CD4-positive, alpha-beta memory T cell (primary cell): ENCODE measurements around the gene USP48. TPM values are rescaled to one million over a fixed set of nuclear protein-coding genes. Genes with fewer than 3 reads are reported as not detected.

Experiments used
- CTCF ChIA-PET: fragments of 350-600 bp; sonication (Branson Sonifier 250); formaldehyde crosslinking; loops from one replicate; lab custom pipeline; 2021; ENCODE audit warnings: inconsistent platforms; ENCODE audit not compliant: partially characterized antibody; lab: Charles Lee
- POLR2A ChIA-PET: fragments of 350-600 bp; sonication (Branson Sonifier 250); formaldehyde crosslinking; loops from one replicate; lab custom pipeline; 2021; ENCODE audit not compliant: partially characterized antibody; lab: Charles Lee
- DNase-seq, 5 donors: peaks; one replicate each; pipeline versions ENCODE4 v3.0.0 to v3.0.0-alpha.2; 2020 to 2022; ENCODE audit warnings: mixed read lengths in 1 of 5
- H3K27ac ChIP-seq: one replicate; pipeline ENCODE4 v1.7.0; 2013; ENCODE audit warnings: low read depth, low read length
- H3K27me3 ChIP-seq: 2 replicates; pipeline ENCODE4 v1.7.0; 2013; ENCODE audit warnings: mild to moderate bottlenecking, low read length, moderate library complexity; ENCODE audit not compliant: insufficient read depth
- H3K36me3 ChIP-seq: 2 replicates; pipeline ENCODE4 v1.7.0; 2013; ENCODE audit warnings: mild to moderate bottlenecking, low read length, moderate library complexity; ENCODE audit not compliant: insufficient read depth
- H3K4me1 ChIP-seq: 2 replicates; pipeline ENCODE4 v1.7.0; 2013; ENCODE audit warnings: mild to moderate bottlenecking, low read length, moderate library complexity; ENCODE audit not compliant: insufficient read depth
- H3K4me3 ChIP-seq, 2 donors: one replicate each; pipeline ENCODE4 v1.7.0; 2013; ENCODE audit warnings: low read length in 2 of 2, mild to moderate bottlenecking in 1 of 2
- H3K9me3 ChIP-seq, 2 donors: one replicate each; pipeline ENCODE4 v1.7.0; 2013; ENCODE audit warnings: low read length in 2 of 2, control low read depth in 1 of 2; ENCODE audit not compliant: control insufficient read depth in 1 of 2
- H3K27ac Mint-ChIP-seq, 7 donors: one replicate each; pipeline ENCODE4 v1.8.0; 2020 to 2021; ENCODE audit warnings: mixed read lengths in 7 of 7, mild to moderate bottlenecking in 6 of 7, inconsistent platforms in 3 of 7, moderate library complexity in 3 of 7
- H3K27me3 Mint-ChIP-seq, 2 donors: one replicate each; pipeline ENCODE4 v1.8.0; 2020 to 2021; ENCODE audit warnings: mixed read lengths in 2 of 2
- H3K36me3 Mint-ChIP-seq, 2 donors: one replicate each; pipeline ENCODE4 v1.8.0; 2020 to 2021; ENCODE audit warnings: mixed read lengths in 2 of 2, inconsistent platforms in 1 of 2, mild to moderate bottlenecking in 1 of 2
- H3K4me1 Mint-ChIP-seq, 4 donors: one replicate each; pipeline ENCODE4 v1.8.0; 2020 to 2021; ENCODE audit warnings: mixed read lengths in 4 of 4, mild to moderate bottlenecking in 1 of 4
- H3K4me3 Mint-ChIP-seq, 8 donors: one replicate each; pipeline ENCODE4 v1.8.0; 2020 to 2021; ENCODE audit warnings: mixed read lengths in 8 of 8, mild to moderate bottlenecking in 7 of 8, moderate library complexity in 6 of 8, inconsistent platforms in 3 of 8
- H3K9me3 Mint-ChIP-seq, 8 donors: one replicate each; pipeline ENCODE4 v1.8.0; 2020 to 2021; ENCODE audit warnings: mixed read lengths in 8 of 8, mild to moderate bottlenecking in 5 of 8, inconsistent platforms in 3 of 8, moderate library complexity in 1 of 8
- intact Hi-C: fragments of 100-400 bp; cut with micrococcal nuclease; formaldehyde crosslinking; loops from one replicate; pipeline ENCODE4 v1.15.1; 2023
- polyA plus RNA-seq, 2 donors: library from polyadenylated mRNA; unstranded; fragments of 300-500 nt; fragmentation: Illumina TruSeq; gene quantifications; one replicate each; pipeline ENCODE4 v1.2.3, GENCODE V29; 2021
- total RNA-seq, 2 experiments: library from RNA; stranded (reverse); gene quantifications; one replicate each; pipeline ENCODE4 v1.2.3, GENCODE V29; 2021

Gene USP48
- total and polyA plus RNA-seq, 4 experiments from 2014 or later: 36.1 to 117 (median 76.3) TPM

DNA sequence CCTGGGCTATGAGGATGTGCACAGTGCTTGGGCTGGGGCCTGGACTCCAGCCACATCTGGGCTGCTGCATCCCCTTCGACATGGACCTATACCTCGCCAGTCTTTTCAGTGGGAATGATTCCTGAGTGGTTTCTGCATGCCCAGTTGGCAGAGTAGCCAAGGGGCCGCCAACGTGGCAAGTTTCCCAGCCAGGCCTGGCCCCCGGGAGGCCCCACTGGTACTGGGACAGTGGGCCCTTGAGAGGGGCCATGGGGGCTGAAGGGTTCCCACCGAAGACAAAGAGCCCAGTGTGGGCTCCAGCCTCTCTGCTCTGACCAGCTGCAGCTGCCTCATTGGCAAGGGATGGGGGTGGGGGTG lies 129.2 kb downstream of the USP48 start:
- H3K9me3 ChIP-seq: no peaks in the 10 kb centered on the region
- no peak overlapping the region for H3K27ac ChIP-seq
- no peak overlapping the region for H3K4me3 Mint-ChIP-seq
- H3K4me1 Mint-ChIP-seq: peaks cover 8 to 22% (median 15%) of the 10 kb centered on the region in 4 donors
- H3K27me3 ChIP-seq: no peaks in the 10 kb centered on the region
- intact Hi-C loops: no loop called here
- H3K27me3 Mint-ChIP-seq: peaks cover 0 to 2% of the 10 kb centered on the region in 2 donors
- H3K36me3 ChIP-seq: no peaks in the 10 kb centered on the region
- no peak for DNase-seq
- ChIA-PET POLR2A (no interaction called here), CTCF (no interaction called here)
- no peaks in the 10 kb centered on the region for H3K9me3 Mint-ChIP-seq
- no peak overlapping the region for H3K27ac Mint-ChIP-seq
- H3K4me3 ChIP-seq: no peak overlapping the region
- peaks cover 8% of the 10 kb centered on the region for H3K4me1 ChIP-seq
- no peaks in the 10 kb centered on the region for H3K36me3 Mint-ChIP-seq

DNA sequence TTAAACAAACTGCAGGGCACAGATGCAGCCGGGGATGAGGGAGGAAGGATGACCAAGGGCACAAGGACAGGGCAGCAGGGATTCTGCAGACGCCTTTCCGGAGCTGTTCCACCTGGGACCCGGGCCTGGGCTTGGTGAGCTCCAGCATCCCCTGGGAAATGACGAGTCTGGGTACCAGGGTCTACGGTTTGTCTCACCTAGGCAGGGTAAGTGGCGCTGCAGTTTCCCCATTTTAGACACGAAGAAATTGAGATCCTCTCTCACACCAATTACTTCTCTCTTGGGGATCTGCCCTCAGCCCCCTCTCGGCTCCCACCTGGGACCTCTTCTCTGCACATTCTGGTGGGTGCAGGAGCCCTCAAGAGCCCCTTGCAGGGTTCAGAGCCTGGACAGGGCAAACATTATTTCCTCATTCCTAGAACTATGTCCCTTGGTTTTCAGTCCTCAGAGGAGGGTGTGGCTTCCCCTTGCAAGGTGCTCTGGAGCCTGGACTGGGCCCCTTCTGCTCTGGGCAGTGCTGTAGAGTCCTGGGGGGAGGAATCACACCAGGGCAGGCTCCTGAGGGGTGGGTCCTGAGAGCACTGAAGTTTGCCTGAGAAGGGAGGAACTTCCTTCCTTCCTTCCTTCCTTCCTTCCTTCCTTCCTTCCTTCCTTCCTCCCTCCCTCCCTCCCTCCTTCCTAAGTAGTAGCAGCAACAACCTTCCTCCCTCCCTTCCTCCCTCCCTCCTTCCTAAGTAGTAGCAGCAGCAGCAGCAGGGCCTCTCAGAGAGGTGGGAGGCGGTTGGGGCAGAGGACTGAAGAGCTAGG lies 129.8 kb downstream of the USP48 start:
- H3K9me3 Mint-ChIP-seq: no peaks in the 10 kb centered on the region
- H3K4me3 Mint-ChIP-seq: peak overlapping the region in 7 of 8 donors; percentile 61 to 94 (median 80)
- Histone ChIP-seq H3K36me3 (no peaks in the 10 kb centered on the region), H3K27ac (no peak overlapping the region), H3K4me1 (peaks cover 8% of the 10 kb centered on the region), H3K9me3 (no peaks in the 10 kb centered on the region), H3K4me3 (no peak overlapping the region), H3K27me3 (no peaks in the 10 kb centered on the region)
- peaks cover 0 to 2% of the 10 kb centered on the region in 2 donors for H3K27me3 Mint-ChIP-seq
- H3K36me3 Mint-ChIP-seq: no peaks in the 10 kb centered on the region
- intact Hi-C loops: no loop called here
- ChIA-PET POLR2A (no interaction called here), CTCF (no interaction called here)
- H3K27ac Mint-ChIP-seq: peak overlapping the region in 2 of 7 donors; percentile 70 to 73
- no peak for DNase-seq
- H3K4me1 Mint-ChIP-seq: peaks cover 8 to 22% (median 15%) of the 10 kb centered on the region in 4 donors

DNA sequence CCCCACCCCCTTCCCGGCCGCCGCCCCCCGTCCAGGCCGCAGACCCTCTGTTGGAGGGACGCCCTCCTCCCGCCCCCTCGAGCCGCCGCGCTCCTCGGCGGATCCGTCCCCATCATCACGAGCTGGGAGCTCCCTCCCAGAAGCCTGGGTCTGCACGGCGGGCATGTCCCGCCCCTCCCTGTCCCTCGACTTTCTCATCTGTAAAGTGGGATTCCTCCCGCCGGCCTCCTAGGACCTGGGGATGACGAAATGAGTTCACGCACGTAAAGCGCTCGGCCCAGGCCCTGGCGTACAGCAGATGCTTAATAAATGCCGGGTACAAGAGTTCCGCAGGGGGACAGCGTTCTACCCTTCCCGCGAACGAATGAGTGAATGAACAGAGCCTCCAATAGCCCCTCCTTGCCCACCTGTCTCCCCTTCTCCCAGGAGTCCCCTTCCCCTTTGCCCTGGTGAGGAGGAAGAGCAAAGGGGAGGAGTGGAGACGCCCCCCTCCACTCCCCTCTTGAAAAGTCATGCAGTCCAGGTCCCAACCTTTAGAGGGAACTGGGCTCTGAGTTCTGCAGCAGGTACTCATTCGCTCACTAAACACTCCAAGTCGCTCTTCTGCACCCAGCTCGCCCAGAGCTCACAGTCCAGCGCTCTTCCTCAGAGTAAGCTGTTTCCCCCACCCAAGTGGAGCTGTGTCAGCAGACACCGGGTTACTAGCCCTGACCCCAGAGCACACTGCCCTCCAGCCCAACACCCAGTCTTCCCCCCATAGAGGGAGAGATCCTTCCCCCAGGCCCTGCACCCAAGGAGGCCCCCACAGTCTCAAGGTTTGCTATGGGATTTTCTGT lies 130.6 kb downstream of the USP48 start:
- Mint-ChIP-seq H3K27ac (peak overlapping the region in 4 of 7 donors; percentile 43 to 83 (median 74)), H3K4me1 (peaks cover 8 to 22% (median 16%) of the 10 kb centered on the region in 4 donors), H3K27me3 (peaks cover 0 to 2% of the 10 kb centered on the region in 2 donors), H3K9me3 (no peaks in the 10 kb centered on the region), H3K36me3 (no peaks in the 10 kb centered on the region), H3K4me3 (peak overlapping the region; percentile 67 to 94 (median 79))
- intact Hi-C loops: no loop called here
- Histone ChIP-seq H3K27me3 (no peaks in the 10 kb centered on the region), H3K4me1 (peaks cover 8% of the 10 kb centered on the region), H3K27ac (no peak overlapping the region), H3K4me3 (no peak overlapping the region), H3K36me3 (no peaks in the 10 kb centered on the region), H3K9me3 (no peaks in the 10 kb centered on the region)
- ChIA-PET CTCF (interaction anchor here (0.6 kb wide), 1 partner anchor 289 kb away, joined by 3 read pairs; no protein-coding TSS in a partner anchor), POLR2A (no interaction called here)
- DNase-seq: no peak

DNA sequence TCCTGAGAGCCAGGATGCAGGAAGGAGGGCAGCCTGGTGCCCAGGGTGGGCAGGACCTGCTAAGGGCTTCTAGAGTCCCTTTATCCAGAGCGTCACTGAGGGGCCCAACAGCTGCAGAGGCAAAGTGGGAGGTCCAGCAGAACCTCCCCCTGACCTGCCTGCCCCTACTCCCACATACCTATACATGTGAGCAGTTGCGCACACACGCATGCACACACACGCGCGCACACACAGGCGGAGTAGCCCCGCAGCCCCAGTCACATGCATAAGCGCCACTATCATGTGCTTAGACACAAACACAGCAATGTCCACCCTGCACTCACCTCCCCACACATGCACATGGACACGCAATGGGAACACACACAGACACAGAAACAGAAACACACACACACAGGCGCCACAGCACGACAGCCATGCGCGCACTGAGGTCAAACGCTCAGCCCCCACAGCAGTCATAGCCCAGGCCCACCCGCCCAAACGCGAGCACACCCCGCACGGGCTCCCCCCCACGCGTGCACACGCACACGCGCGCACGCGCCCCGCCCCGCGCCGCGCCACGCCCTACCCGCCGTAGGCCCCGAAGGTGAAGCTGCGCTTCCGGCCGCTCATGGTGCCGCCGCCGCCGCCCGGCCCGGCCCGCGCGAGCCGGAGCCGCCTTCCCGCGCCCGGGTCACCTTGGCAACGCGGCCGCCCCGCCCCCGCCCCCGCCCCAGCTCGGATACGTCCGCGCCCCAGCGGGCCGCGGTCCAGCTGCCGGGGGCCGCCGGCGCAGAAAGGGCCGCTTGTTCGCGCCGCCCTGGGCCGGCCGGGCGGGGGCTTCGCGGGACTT lies 131.5 kb downstream of the USP48 start:
- POLR2A ChIA-PET: no interaction called here
- peak; percentile 42 to 51 (median 48) for DNase-seq
- Histone ChIP-seq H3K36me3 (no peaks in the 10 kb centered on the region), H3K27ac (no peak overlapping the region), H3K9me3 (no peaks in the 10 kb centered on the region), H3K27me3 (no peaks in the 10 kb centered on the region), H3K4me3 (peak overlapping the region; percentile 44 to 64), H3K4me1 (peaks cover 8% of the 10 kb centered on the region)
- Mint-ChIP-seq H3K36me3 (no peaks in the 10 kb centered on the region), H3K4me3 (peak overlapping the region; percentile 80 to 93 (median 89)), H3K4me1 (peaks cover 8 to 22% (median 16%) of the 10 kb centered on the region in 4 donors), H3K27me3 (peaks cover 5% of the 10 kb centered on the region in 2 donors), H3K9me3 (no peaks in the 10 kb centered on the region), H3K27ac (peak overlapping the region; percentile 25 to 84 (median 60))
- intact Hi-C loops: no loop called here
- CTCF ChIA-PET: interaction anchor here (0.6 kb wide), 1 partner anchor 288 kb away, joined by 3 read pairs; no protein-coding TSS in a partner anchor

DNA sequence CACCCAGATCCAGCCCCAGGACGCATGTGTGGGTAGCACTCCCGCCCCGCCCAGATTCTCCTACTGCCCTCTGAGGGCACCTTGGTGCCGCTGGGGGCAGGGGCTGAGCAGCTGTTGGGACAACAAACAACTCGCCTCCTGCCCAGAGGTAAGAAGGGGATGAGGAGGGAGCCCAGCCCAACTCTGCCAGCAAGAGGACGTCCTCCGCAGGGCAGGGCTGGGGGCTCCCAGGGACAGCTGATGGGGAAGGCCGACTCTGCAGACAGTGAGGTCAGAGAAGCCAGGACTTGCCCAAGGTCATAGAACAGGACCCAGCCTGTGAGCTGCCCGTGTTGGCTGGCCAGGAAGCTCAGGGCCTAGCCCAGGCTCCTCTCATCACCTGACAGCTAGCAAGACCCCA lies 132.5 kb downstream of the USP48 start:
- intact Hi-C loops: no loop called here
- Histone ChIP-seq H3K9me3 (no peaks in the 10 kb centered on the region), H3K27ac (no peak overlapping the region), H3K27me3 (no peaks in the 10 kb centered on the region), H3K36me3 (no peaks in the 10 kb centered on the region), H3K4me1 (peaks cover 8% of the 10 kb centered on the region), H3K4me3 (no peak overlapping the region)
- peaks cover 8 to 22% (median 16%) of the 10 kb centered on the region in 4 donors for H3K4me1 Mint-ChIP-seq
- peak overlapping the region in 1 of 8 donors; percentile 40 for H3K4me3 Mint-ChIP-seq
- no peak for DNase-seq
- H3K27ac Mint-ChIP-seq: peak overlapping the region in 1 of 7 donors; percentile 68
- POLR2A ChIA-PET: no interaction called here
- CTCF ChIA-PET: interaction anchor here (1.2 kb wide), 1 partner anchor 11 kb away, joined by 4 read pairs; no protein-coding TSS in a partner anchor
- H3K36me3 Mint-ChIP-seq: no peaks in the 10 kb centered on the region
- H3K9me3 Mint-ChIP-seq: no peaks in the 10 kb centered on the region
- H3K27me3 Mint-ChIP-seq: peaks cover 9 to 10% of the 10 kb centered on the region in 2 donors

DNA sequence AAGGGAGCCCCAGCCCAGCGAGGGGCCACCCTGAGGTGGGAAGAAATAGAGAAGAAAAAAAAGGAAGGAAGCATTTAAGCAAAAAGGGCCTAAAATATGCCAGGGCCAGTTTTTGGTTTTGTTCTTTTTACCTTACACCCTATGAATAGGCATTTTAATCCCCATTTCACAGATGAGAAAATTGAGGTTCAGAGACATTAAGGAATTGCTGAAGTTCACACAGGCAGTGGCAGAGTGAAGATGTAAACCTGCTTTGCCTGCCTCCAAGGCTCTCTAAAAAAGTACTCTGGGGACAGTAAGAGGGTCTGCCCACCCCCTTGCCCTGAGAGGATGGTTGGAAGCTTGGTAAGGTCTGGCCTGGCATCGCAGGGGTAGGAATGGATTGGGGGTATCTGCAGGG lies 133.6 kb downstream of the USP48 start:
- H3K4me3 Mint-ChIP-seq: peak overlapping the region in 3 of 8 donors; percentile 5 to 35 (median 17)
- no peaks in the 10 kb centered on the region for H3K27me3 ChIP-seq
- CTCF ChIA-PET: interaction anchor here (1.2 kb wide), 1 partner anchor 12 kb away, joined by 4 read pairs; no protein-coding TSS in a partner anchor

More for the DNA sequence above, 133.6 kb downstream of the USP48 start:
- POLR2A ChIA-PET: no interaction called here
- Histone ChIP-seq H3K9me3 (no peaks in the 10 kb centered on the region), H3K27ac (no peak overlapping the region), H3K4me1 (peaks cover 8% of the 10 kb centered on the region), H3K4me3 (no peak overlapping the region), H3K36me3 (no peaks in the 10 kb centered on the region)
- Mint-ChIP-seq H3K27ac (peak overlapping the region in 1 of 7 donors; percentile 21), H3K27me3 (peaks cover 9 to 10% of the 10 kb centered on the region in 2 donors), H3K36me3 (no peaks in the 10 kb centered on the region), H3K4me1 (peaks cover 8 to 22% (median 16%) of the 10 kb centered on the region in 4 donors), H3K9me3 (no peaks in the 10 kb centered on the region)
- DNase-seq: no peak
- intact Hi-C loops: no loop called here
